Measurements from ENCODE around the gene MYF5. TPM values are rescaled to one million over a fixed set of nuclear protein-coding genes. Genes with fewer than 3 reads are reported as not detected.
A peak's percentile ranks its signal among the peaks of the same experiment; 100 is the strongest.

Gene MYF5
- total and polyA plus RNA-seq, 2 donors (not counting 3 experiments of a cell fraction or from before 2014, with no cell fraction given): not detected

DNA sequence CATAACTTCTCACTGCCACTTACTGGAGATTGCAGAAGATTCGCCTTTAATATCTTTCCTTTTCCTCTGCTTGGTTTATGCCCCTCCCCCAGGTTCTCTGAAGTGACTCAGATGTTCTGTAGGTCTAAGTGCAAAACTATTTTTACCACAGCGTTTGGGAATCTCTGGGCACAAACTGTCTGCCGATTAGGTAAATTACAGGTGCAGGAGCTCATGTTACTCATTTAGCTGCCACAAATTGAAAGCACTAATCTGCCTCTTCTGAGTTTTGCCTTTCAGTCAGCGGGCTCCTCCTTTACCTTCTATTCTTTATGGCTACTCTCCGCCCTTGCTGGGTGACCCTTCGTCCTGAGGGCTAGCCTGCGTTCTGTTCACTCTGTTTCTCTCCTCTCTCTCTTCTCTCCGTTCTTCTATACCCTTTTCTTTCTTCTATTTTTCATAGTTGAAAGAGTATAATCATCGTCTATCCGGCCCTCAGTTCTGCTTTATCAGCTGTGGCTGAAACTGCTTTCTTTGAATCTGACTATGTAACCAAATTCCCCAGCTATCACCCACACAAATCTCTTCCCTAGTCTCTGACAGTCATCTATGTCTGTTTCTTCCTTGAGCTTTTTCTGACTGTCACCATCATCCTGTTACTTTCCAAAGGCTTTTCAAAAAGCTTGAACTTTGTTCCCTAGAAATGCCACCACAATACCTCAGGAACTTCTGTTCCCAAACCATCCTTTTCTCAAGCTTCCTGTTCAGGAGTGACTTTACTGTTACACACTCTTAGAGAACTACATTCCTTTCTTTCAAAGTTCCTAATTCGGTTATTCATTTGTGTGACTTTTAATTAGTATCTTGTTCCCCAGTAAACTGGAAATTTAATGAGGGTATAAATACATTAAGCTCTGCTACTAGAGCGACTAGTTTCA lies 13.6 kb upstream of the MYF5 start:
- Histone ChIP-seq H3K27me3 (ENCODE audit: control insufficient read depth in 2 of 2, insufficient read depth in 2 of 2, low read length in 2 of 2) (no peaks in the 10 kb centered on the region), H3K4me1 (ENCODE audit: control insufficient read depth, extremely low read depth, insufficient read depth, low read length) (no peaks in the 10 kb centered on the region), H3K9ac (replicated peaks; ENCODE audit: extremely low read depth, insufficient read depth, low read length) (no peak overlapping the region), H3K4me3 (replicated peaks in 1 of 3; ENCODE audit: insufficient read depth in 1 of 3, low read depth in 1 of 3, low read length in 3 of 3) (no peak overlapping the region), H4K20me1 (replicated peaks; ENCODE audit: control insufficient read depth, extremely low read depth, insufficient read depth, low read length) (no peaks in the 10 kb centered on the region), H3K4me2 (ENCODE audit: insufficient read depth, low read length) (no peak overlapping the region), H3K36me3 (ENCODE audit: control insufficient read depth in 2 of 2, extremely low read depth in 1 of 2, insufficient read depth in 2 of 2, low read length in 2 of 2) (no peaks in the 10 kb centered on the region), H3K27ac (ENCODE audit: insufficient read depth, low read depth, low read length) (no peak overlapping the region), H2AFZ (ENCODE audit: low read depth, low read length) (no peak overlapping the region), H3K9me3 (replicated peaks; ENCODE audit: control insufficient read depth, insufficient read depth, low read length) (no peaks in the 10 kb centered on the region), H3K9me1 (replicated peaks; ENCODE audit: control insufficient read depth, extremely low read depth, insufficient read depth, low read length) (no peaks in the 10 kb centered on the region), H3K79me2 (ENCODE audit: control insufficient read depth, insufficient read depth, low read length) (no peaks in the 10 kb centered on the region)
- no TSS peak for BruUV-seq (replicated peaks)
- POLR2A ChIA-PET: no interaction called here
- intact Hi-C loops (cut with micrococcal nuclease) (no loop called here), dilution Hi-C loops (cut with MboI; ENCODE audit: extremely low pct_ligation_motif_present, low sequenced_read_pairs) (no loop called here)
- CTCF ChIA-PET: no interaction called here
- no peak for TF ChIP-seq POLR2AphosphoS5 (IDR thresholded peaks at IDR 0.05; ENCODE audit: insufficient read depth, low read depth, low read length)
- TF ChIP-seq FOS (IDR thresholded peaks at IDR 0.05; ENCODE audit: borderline replicate concordance, insufficient read depth, low read length): no peak
- no peak for TF ChIP-seq MYC (IDR thresholded peaks at IDR 0.05; ENCODE audit: low read depth, low read length)
- TF ChIP-seq EZH2 (IDR thresholded peaks at IDR 0.05; ENCODE audit: borderline replicate concordance, low read depth, low read length, severe bottlenecking): no peak
- TF ChIP-seq, protein P1, sequence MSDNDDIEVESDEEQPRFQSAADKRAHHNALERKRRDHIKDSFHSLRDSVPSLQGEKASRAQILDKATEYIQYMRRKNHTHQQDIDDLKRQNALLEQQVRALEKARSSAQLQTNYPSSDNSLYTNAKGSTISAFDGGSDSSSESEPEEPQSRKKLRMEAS (IDR thresholded peaks at IDR 0.05; ENCODE audit: insufficient read depth, insufficient read length): no peak
- TF ChIP-seq, protein P2, sequence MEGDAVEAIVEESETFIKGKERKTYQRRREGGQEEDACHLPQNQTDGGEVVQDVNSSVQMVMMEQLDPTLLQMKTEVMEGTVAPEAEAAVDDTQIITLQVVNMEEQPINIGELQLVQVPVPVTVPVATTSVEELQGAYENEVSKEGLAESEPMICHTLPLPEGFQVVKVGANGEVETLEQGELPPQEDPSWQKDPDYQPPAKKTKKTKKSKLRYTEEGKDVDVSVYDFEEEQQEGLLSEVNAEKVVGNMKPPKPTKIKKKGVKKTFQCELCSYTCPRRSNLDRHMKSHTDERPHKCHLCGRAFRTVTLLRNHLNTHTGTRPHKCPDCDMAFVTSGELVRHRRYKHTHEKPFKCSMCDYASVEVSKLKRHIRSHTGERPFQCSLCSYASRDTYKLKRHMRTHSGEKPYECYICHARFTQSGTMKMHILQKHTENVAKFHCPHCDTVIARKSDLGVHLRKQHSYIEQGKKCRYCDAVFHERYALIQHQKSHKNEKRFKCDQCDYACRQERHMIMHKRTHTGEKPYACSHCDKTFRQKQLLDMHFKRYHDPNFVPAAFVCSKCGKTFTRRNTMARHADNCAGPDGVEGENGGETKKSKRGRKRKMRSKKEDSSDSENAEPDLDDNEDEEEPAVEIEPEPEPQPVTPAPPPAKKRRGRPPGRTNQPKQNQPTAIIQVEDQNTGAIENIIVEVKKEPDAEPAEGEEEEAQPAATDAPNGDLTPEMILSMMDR (IDR thresholded peaks at IDR 0.05; ENCODE audit: extremely low read depth in 1 of 2, insufficient read depth in 1 of 2, low read depth in 1 of 2, low read length in 2 of 2): no peak
- TF ChIP-seq POLR2A (IDR thresholded peaks at IDR 0.05; ENCODE audit: low read depth, low read length): no peak
- no peak for TF ChIP-seq JUN (IDR thresholded peaks at IDR 0.05; ENCODE audit: borderline replicate concordance, insufficient read depth, insufficient read length, low read depth)
- TF ChIP-seq GATA2 (IDR thresholded peaks at IDR 0.05; ENCODE audit: insufficient read depth, insufficient read length, low read depth, low read length): no peak
- DNase-seq (ENCODE audit: low read depth, low spot score) (no peak), FAIRE-seq (peak; percentile 58)
